Measurements from ENCODE around the gene DQX1. TPM values are rescaled to one million over a fixed set of nuclear protein-coding genes. Genes with fewer than 3 reads are reported as not detected.

The DQX1 gene
- total RNA-seq, 2 experiments from 2014 or later, result 0.50 to 0.96 TPM

- H3K27ac Mint-ChIP-seq, result no peak overlapping the region
- no peak overlapping the region for H3K4me3 Mint-ChIP-seq
- H3K9me3 Mint-ChIP-seq, result no peaks in the 10 kb centered on the region
- TF ChIP-seq CTCF (IDR thresholded peaks at IDR 0.05), result no peak
- H3K27me3 Mint-ChIP-seq, result peaks cover 2% of the 10 kb centered on the region
- ATAC-seq (peak; percentile 73), DNase-seq (peak; percentile 43)
- peaks cover 2% of the 10 kb centered on the region for H3K36me3 Mint-ChIP-seq (ENCODE audit: low read depth)
- ChIA-PET POLR2A (interaction anchor here (0.6 to 0.7 kb wide), 2 partner anchors 29 to 44 kb away, joined by 3 read pairs; no protein-coding TSS in a partner anchor), CTCF (interaction anchor here (0.9 to 3.1 kb wide), 4 partner anchors 14 to 88 kb away, joined by 3 to 10 read pairs (median 4); partner anchors contain the start of genes CCDC142 and TTC31)
- H3K4me1 Mint-ChIP-seq (ENCODE audit: low read depth), result peaks cover 42% of the 10 kb centered on the region
- intact Hi-C loops (cut with micrococcal nuclease), result no loop called here
Measured at GRCh38 chr2:74571058-74571457, 45.0 kb upstream of the DQX1 start.

GRCh38 chr2:74569686-74570085 lies 43.7 kb upstream of the DQX1 start:
- Mint-ChIP-seq H3K36me3 (ENCODE audit: low read depth) (peaks cover 2% of the 10 kb centered on the region), H3K27me3 (peaks cover 3% of the 10 kb centered on the region), H3K27ac (no peak overlapping the region), H3K4me3 (no peak overlapping the region), H3K9me3 (no peaks in the 10 kb centered on the region), H3K4me1 (ENCODE audit: low read depth) (peaks cover 45% of the 10 kb centered on the region)
- DNase-seq (no peak), ATAC-seq (no peak)
- no peak for TF ChIP-seq CTCF (IDR thresholded peaks at IDR 0.05)
- POLR2A ChIA-PET, result interaction anchor here (1.3 to 2.0 kb wide), 2 partner anchors 10 to 14 kb away, joined by 3 to 5 read pairs; no protein-coding TSS in a partner anchor
- intact Hi-C loops (cut with micrococcal nuclease), result no loop called here
- CTCF ChIA-PET, result interaction anchor here (3.1 kb wide), 1 partner anchor 17 kb away, joined by 10 read pairs; no protein-coding TSS in a partner anchor

GRCh38 chr2:74567881-74568280 lies 41.9 kb upstream of the DQX1 start:
- peaks cover 10% of the 10 kb centered on the region for H3K27me3 Mint-ChIP-seq
- no peaks in the 10 kb centered on the region for H3K9me3 Mint-ChIP-seq
- intact Hi-C loops (cut with micrococcal nuclease), result no loop called here
- no peaks in the 10 kb centered on the region for H3K36me3 Mint-ChIP-seq (ENCODE audit: low read depth)
- DNase-seq (no peak), ATAC-seq (no peak)
- H3K4me1 Mint-ChIP-seq (ENCODE audit: low read depth), result peaks cover 32% of the 10 kb centered on the region
- ChIA-PET POLR2A (interaction anchor here (0.7 to 2.3 kb wide), 4 partner anchors 11 to 113 kb away, joined by 3 to 11 read pairs (median 6); partner anchors contain the start of genes DOK1, INO80B and LOXL3), CTCF (interaction anchor here (1.1 to 2.9 kb wide), 5 partner anchors 19 to 176 kb away, joined by 3 to 15 read pairs (median 4); partner anchors contain the start of genes CCDC142 and TTC31)
- H3K4me3 Mint-ChIP-seq, result no peak overlapping the region
- no peak for TF ChIP-seq CTCF (IDR thresholded peaks at IDR 0.05)
- H3K27ac Mint-ChIP-seq, result no peak overlapping the region

GRCh38 chr2:74566754-74567085 lies 40.7 kb upstream of the DQX1 start:
- H3K27me3 Mint-ChIP-seq, result peaks cover 16% of the 10 kb centered on the region
- H3K4me1 Mint-ChIP-seq (ENCODE audit: low read depth), result peaks cover 30% of the 10 kb centered on the region
- POLR2A ChIA-PET, result interaction anchor here (0.7 to 2.3 kb wide), 8 partner anchors 10 to 94 kb away, joined by 3 to 11 read pairs (median 4); partner anchors contain the start of genes DOK1, LOXL3, MRPL53 and TLX2
- intact Hi-C loops (cut with micrococcal nuclease), result no loop called here
- CTCF ChIA-PET, result interaction anchor here (0.8 to 2.9 kb wide), 9 partner anchors 10 to 175 kb away, joined by 3 to 15 read pairs (median 3); partner anchors contain the start of genes CCDC142 and TTC31
- ATAC-seq, result peak; percentile 64
- TF ChIP-seq CTCF (IDR thresholded peaks at IDR 0.05), result no peak
- DNase-seq, result no peak
- no peaks in the 10 kb centered on the region for H3K9me3 Mint-ChIP-seq
- H3K4me3 Mint-ChIP-seq, result peak overlapping the region; percentile 22
- no peaks in the 10 kb centered on the region for H3K36me3 Mint-ChIP-seq (ENCODE audit: low read depth)
- H3K27ac Mint-ChIP-seq, result peak overlapping the region; percentile 82

GRCh38 chr2:74566076-74566753 lies 40.2 kb upstream of the DQX1 start:
- intact Hi-C loops (cut with micrococcal nuclease), result no loop called here
- peak overlapping the region; percentile 82 for H3K27ac Mint-ChIP-seq
- H3K9me3 Mint-ChIP-seq, result no peaks in the 10 kb centered on the region
- peaks cover 21% of the 10 kb centered on the region for H3K27me3 Mint-ChIP-seq
- CTCF ChIA-PET, result interaction anchor here (0.8 to 2.9 kb wide), 6 partner anchors 11 to 34 kb away, joined by 3 to 15 read pairs (median 4); no protein-coding TSS in a partner anchor
- POLR2A ChIA-PET, result interaction anchor here (0.7 to 2.3 kb wide), 7 partner anchors 9 to 94 kb away, joined by 3 to 11 read pairs (median 4); partner anchors contain the start of genes DOK1, LOXL3, MRPL53 and TLX2
- H3K36me3 Mint-ChIP-seq (ENCODE audit: low read depth), result no peaks in the 10 kb centered on the region
- ATAC-seq (peak; percentile 52), DNase-seq (peak; percentile 51)
- peak overlapping the region; percentile 22 for H3K4me3 Mint-ChIP-seq
- no peak for TF ChIP-seq CTCF (IDR thresholded peaks at IDR 0.05)
- peaks cover 30% of the 10 kb centered on the region for H3K4me1 Mint-ChIP-seq (ENCODE audit: low read depth)
